Keratinocyte (primary cell): ENCODE measurements around the gene TBL1XR1. TPM values are rescaled to one million over a fixed set of nuclear protein-coding genes. Genes with fewer than 3 reads are reported as not detected.
A peak's percentile ranks its signal among the peaks of the same experiment; 100 is the strongest.

Experiments
- DNase-seq: peaks from one replicate; pipeline ENCODE4 v3.0.0-alpha.2; 2011; ENCODE audit warnings: low read depth, missing footprints, low spot score
- FAIRE-seq: peaks from 2 replicates; lab custom pipeline; 2011; peaks lifted over from hg19 to GRCh38; lab: Jason Lieb, UNC
- H2AFZ ChIP-seq: 2 replicates; pipeline ENCODE4 v1.6.0; 2012; ENCODE audit warnings: low read length, control low read depth, inconsistent platforms; ENCODE audit not compliant: control insufficient read depth
- H3K27ac ChIP-seq: 2 replicates; pipeline ENCODE4 v1.5.1; 2011; ENCODE audit warnings: low read length; ENCODE audit not compliant: control insufficient read depth, insufficient read depth
- H3K27me3 ChIP-seq: 3 replicates; pipeline ENCODE4 v1.6.0; 2011; ENCODE audit warnings: low read length; ENCODE audit not compliant: control insufficient read depth, insufficient read depth; ENCODE audit errors: extremely low read depth
- H3K36me3 ChIP-seq, 2 experiments: 2 replicates in 1 of 2; 3 replicates in 1 of 2; pipeline ENCODE4 v1.5.1; 2011; ENCODE audit warnings: low read length in 2 of 2, mild to moderate bottlenecking in 1 of 2; ENCODE audit not compliant: control insufficient read depth in 2 of 2, insufficient read depth in 2 of 2; ENCODE audit errors: extremely low read depth in 1 of 2
- H3K4me1 ChIP-seq: 3 replicates; pipeline ENCODE4 v1.5.1; 2011; ENCODE audit warnings: low read length; ENCODE audit not compliant: control insufficient read depth, insufficient read depth; ENCODE audit errors: extremely low read depth
- H3K4me2 ChIP-seq: 3 replicates; pipeline ENCODE4 v1.6.0; 2011; ENCODE audit warnings: low read depth, low read length; ENCODE audit not compliant: control insufficient read depth, insufficient read depth; ENCODE audit errors: extremely low read depth
- H3K4me3 ChIP-seq, 3 experiments: fragments of 200-600 bp in 1 of 3; sonication (generic) in 1 of 3; 2 replicates in 2 of 3; 3 replicates in 1 of 3; pipeline ENCODE4 v1.5.1; 2011 to 2016; ENCODE audit warnings: low read length in 3 of 3, mild to moderate bottlenecking in 3 of 3, control low read depth in 2 of 3, inconsistent platforms in 1 of 3, low read depth in 1 of 3, mixed read lengths in 1 of 3, mixed run types in 1 of 3, moderate library complexity in 1 of 3; ENCODE audit not compliant: control insufficient read depth in 2 of 3, insufficient read depth in 2 of 3; ENCODE audit errors: extremely low read depth in 1 of 3
- H3K79me2 ChIP-seq: 2 replicates; pipeline ENCODE4 v1.6.0; 2012; ENCODE audit warnings: low read length; ENCODE audit not compliant: control insufficient read depth, insufficient read depth
- H3K9ac ChIP-seq: 3 replicates; pipeline ENCODE4 v1.6.0; 2011; ENCODE audit warnings: low read length; ENCODE audit not compliant: control insufficient read depth, insufficient read depth; ENCODE audit errors: extremely low read depth
- H3K9me1 ChIP-seq: 3 replicates; pipeline ENCODE4 v1.6.0; 2011; ENCODE audit warnings: low read length; ENCODE audit not compliant: control insufficient read depth, insufficient read depth; ENCODE audit errors: extremely low read depth
- H3K9me3 ChIP-seq: 2 replicates; pipeline ENCODE4 v1.5.1; 2012; ENCODE audit warnings: low read depth, low read length; ENCODE audit not compliant: control insufficient read depth
- H4K20me1 ChIP-seq: 3 replicates; pipeline ENCODE4 v1.6.0; 2011; ENCODE audit warnings: low read length; ENCODE audit not compliant: control insufficient read depth, insufficient read depth; ENCODE audit errors: extremely low read depth
- EZH2 ChIP-seq: IDR thresholded peaks from one replicate; pipeline ENCODE4 v1.6.1; 2012; ENCODE audit warnings: inconsistent platforms, mild to moderate bottlenecking, low read length, moderate library complexity
- dilution Hi-C: fragments of 300-500 bp; cut with MboI; formaldehyde crosslinking; loops from one replicate; pipeline ENCODE4 v1.7.0; 2020; ENCODE audit warnings: low sequenced_read_pairs; ENCODE audit not compliant: extremely low pct_ligation_motif_present
- polyA plus RNA-seq, 5 experiments: library from polyadenylated mRNA; depleted of rRNA in 3 of 5; stranded (reverse) in 3 of 5; stranded (forward) in 1 of 5; unstranded in 1 of 5; fragments of >200 nt; gene quantifications; 1 replicate in 1 of 5; 2 replicates in 3 of 5; 3 replicates in 1 of 5; pipeline versions ENCODE4 v1.2.1 to v1.2.3, GENCODE V29; 2011 to 2012; ENCODE audit warnings: missing spikeins in 2 of 5, low read depth in 1 of 5, low replicate concordance in 1 of 5
- TF ChIP-seq, protein P1 (sequence below), 3 experiments: IDR thresholded peaks in 1 of 3; conservative IDR thresholded peaks in 1 of 3; optimal IDR thresholded peaks in 1 of 3; 2 replicates in 2 of 3; 3 replicates in 1 of 3; pipeline versions ENCODE3 to v1.5.1; 2011; ENCODE audit warnings: low read length in 3 of 3, mild to moderate bottlenecking in 3 of 3, moderate library complexity in 2 of 3, control low read depth in 1 of 3, inconsistent platforms in 1 of 3; ENCODE audit not compliant: insufficient read depth in 2 of 3; ENCODE audit errors: extremely low read depth in 1 of 3

Gene TBL1XR1
- polyA plus RNA-seq, 1 donor (not counting 4 experiments of a cell fraction or from before 2014, with no cell fraction given), result 169 TPM

DNA sequence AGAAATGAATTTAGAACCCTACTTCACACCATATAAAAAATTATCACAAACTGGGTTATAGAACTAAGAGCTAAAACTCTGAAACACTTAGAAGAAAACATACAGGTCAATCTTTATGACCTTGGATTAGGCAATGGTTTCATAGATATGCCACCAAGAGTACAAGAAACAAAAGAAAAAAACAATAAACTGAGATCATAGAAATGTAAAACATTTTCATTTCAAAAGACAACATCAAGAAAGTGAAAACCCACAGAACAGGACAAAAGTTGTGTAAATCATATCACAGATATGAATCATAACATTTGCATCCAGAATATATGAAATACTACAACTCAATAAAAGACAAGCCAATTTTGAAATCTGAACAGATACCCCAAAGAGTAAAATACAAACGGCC lies 72.4 kb downstream of the TBL1XR1 start:
- H3K27me3 ChIP-seq, result no peaks in the 10 kb centered on the region
- H3K27ac ChIP-seq, result no peak overlapping the region
- no peak for TF ChIP-seq EZH2
- TF ChIP-seq, protein P1, sequence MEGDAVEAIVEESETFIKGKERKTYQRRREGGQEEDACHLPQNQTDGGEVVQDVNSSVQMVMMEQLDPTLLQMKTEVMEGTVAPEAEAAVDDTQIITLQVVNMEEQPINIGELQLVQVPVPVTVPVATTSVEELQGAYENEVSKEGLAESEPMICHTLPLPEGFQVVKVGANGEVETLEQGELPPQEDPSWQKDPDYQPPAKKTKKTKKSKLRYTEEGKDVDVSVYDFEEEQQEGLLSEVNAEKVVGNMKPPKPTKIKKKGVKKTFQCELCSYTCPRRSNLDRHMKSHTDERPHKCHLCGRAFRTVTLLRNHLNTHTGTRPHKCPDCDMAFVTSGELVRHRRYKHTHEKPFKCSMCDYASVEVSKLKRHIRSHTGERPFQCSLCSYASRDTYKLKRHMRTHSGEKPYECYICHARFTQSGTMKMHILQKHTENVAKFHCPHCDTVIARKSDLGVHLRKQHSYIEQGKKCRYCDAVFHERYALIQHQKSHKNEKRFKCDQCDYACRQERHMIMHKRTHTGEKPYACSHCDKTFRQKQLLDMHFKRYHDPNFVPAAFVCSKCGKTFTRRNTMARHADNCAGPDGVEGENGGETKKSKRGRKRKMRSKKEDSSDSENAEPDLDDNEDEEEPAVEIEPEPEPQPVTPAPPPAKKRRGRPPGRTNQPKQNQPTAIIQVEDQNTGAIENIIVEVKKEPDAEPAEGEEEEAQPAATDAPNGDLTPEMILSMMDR (optimal IDR thresholded peaks at IDR 0.05 in 1 of 3, IDR thresholded peaks at IDR 0.05 in 1 of 3, conservative IDR thresholded peaks at IDR 0.05 in 1 of 3; ENCODE audit: extremely low read depth in 1 of 3, insufficient read depth in 2 of 3, low read length in 3 of 3), result no peak
- H3K9me1 ChIP-seq, result no peaks in the 10 kb centered on the region
- no peak overlapping the region for H2AFZ ChIP-seq
- peaks cover 10% of the 10 kb centered on the region for H4K20me1 ChIP-seq
- H3K9ac ChIP-seq, result no peak overlapping the region
- H3K79me2 ChIP-seq, result peaks cover 94% of the 10 kb centered on the region
- no peaks in the 10 kb centered on the region for H3K36me3 ChIP-seq
- DNase-seq (no peak), FAIRE-seq (peak; percentile 46)
- no peaks in the 10 kb centered on the region for H3K9me3 ChIP-seq
- no peak overlapping the region for H3K4me2 ChIP-seq
- dilution Hi-C loops, result no loop called here
- no peak overlapping the region for H3K4me3 ChIP-seq
- peaks cover 28% of the 10 kb centered on the region for H3K4me1 ChIP-seq

DNA sequence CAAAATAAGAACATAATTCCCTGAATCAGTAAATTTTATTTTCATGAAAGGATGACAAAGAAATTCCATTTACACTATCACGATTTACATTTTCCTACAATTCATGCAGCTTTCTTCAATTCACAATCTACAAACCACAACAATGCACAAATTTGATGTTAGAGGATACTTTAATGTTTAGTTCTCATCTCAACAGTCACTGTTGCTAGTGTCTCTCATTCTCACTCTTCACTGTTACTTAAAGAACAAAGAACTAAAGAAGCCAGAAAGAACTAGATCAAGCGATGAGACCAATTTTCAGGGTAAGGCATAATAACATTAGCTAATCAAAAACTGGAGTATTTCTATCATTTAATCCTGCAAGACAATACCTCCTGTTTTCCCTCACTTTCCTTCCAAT lies 73.5 kb downstream of the TBL1XR1 start:
- Histone ChIP-seq H3K27ac (no peak overlapping the region), H2AFZ (no peak overlapping the region), H3K9me1 (no peaks in the 10 kb centered on the region), H3K79me2 (peaks cover 94% of the 10 kb centered on the region), H3K4me1 (peaks cover 28% of the 10 kb centered on the region), H3K9ac (no peak overlapping the region), H4K20me1 (peaks cover 7% of the 10 kb centered on the region), H3K9me3 (no peaks in the 10 kb centered on the region), H3K4me2 (no peak overlapping the region), H3K36me3 (no peaks in the 10 kb centered on the region), H3K27me3 (no peaks in the 10 kb centered on the region), H3K4me3 (no peak overlapping the region)
- dilution Hi-C loops, result no loop called here
- no peak for DNase-seq
- TF ChIP-seq EZH2, result no peak
- TF ChIP-seq, protein P1 (optimal IDR thresholded peaks at IDR 0.05 in 1 of 3, IDR thresholded peaks at IDR 0.05 in 1 of 3, conservative IDR thresholded peaks at IDR 0.05 in 1 of 3; ENCODE audit: extremely low read depth in 1 of 3, insufficient read depth in 2 of 3, low read length in 3 of 3), result no peak
- FAIRE-seq, result no peak
